Fibroblast of lung (primary cell): ENCODE measurements around the gene DNAJC8. TPM values are rescaled to one million over a fixed set of nuclear protein-coding genes. Genes with fewer than 3 reads are reported as not detected.

ENCODE experiments used
- DNase-seq, 2 donors: peaks; one replicate each; pipeline versions ENCODE4 v3.0.0 to v3.0.0-alpha.2; 2010; ENCODE audit warnings: low read depth in 2 of 2
- H2AFZ ChIP-seq: 2 replicates; pipeline ENCODE4 v1.5.1; 2012; ENCODE audit warnings: low read length, control low read depth, inconsistent platforms
- H3K27ac ChIP-seq: 2 replicates; pipeline ENCODE4 v1.5.1; 2011; ENCODE audit warnings: low read length, control low read depth; ENCODE audit not compliant: insufficient read depth
- H3K27me3 ChIP-seq: 2 replicates; pipeline ENCODE4 v1.5.1; 2011; ENCODE audit warnings: mild to moderate bottlenecking, low read length; ENCODE audit not compliant: control insufficient read depth, insufficient read depth
- H3K36me3 ChIP-seq: 2 replicates; pipeline ENCODE4 v1.5.1; 2011; ENCODE audit warnings: low read length; ENCODE audit not compliant: control insufficient read depth, insufficient read depth
- H3K4me1 ChIP-seq: 2 replicates; pipeline ENCODE4 v1.5.1; 2011; ENCODE audit warnings: low read length; ENCODE audit not compliant: control insufficient read depth, insufficient read depth; ENCODE audit errors: extremely low read depth
- H3K4me2 ChIP-seq: 2 replicates; pipeline ENCODE4 v1.5.1; 2011; ENCODE audit warnings: low read length, control low read depth; ENCODE audit not compliant: insufficient read depth; ENCODE audit errors: extremely low read depth
- H3K4me3 ChIP-seq, 4 experiments: fragments of 200-600 bp in 1 of 4; sonication (generic) in 1 of 4; replicated peaks in 1 of 4; 2 replicates each; pipeline ENCODE4 v1.5.1; 2011 to 2016; ENCODE audit warnings: low read length in 4 of 4, low read depth in 3 of 4, mild to moderate bottlenecking in 3 of 4, control low read depth in 2 of 4, inconsistent platforms in 1 of 4, mixed read lengths in 1 of 4; ENCODE audit not compliant: insufficient read depth in 1 of 4; ENCODE audit errors: control extremely low read depth in 1 of 4
- H3K79me2 ChIP-seq: 2 replicates; pipeline ENCODE4 v1.5.1; 2012; ENCODE audit warnings: mild to moderate bottlenecking, low read length, inconsistent platforms; ENCODE audit not compliant: control insufficient read depth, insufficient read depth
- H3K9ac ChIP-seq: 2 replicates; pipeline ENCODE4 v1.5.1; 2011; ENCODE audit warnings: mild to moderate bottlenecking, low read length, control low read depth; ENCODE audit not compliant: insufficient read depth
- H3K9me3 ChIP-seq: 2 replicates; pipeline ENCODE4 v1.5.1; 2012; ENCODE audit warnings: low read depth, low read length; ENCODE audit not compliant: control insufficient read depth, insufficient read depth
- H4K20me1 ChIP-seq: 2 replicates; pipeline ENCODE4 v1.5.1; 2011; ENCODE audit warnings: low read length; ENCODE audit not compliant: control insufficient read depth, insufficient read depth; ENCODE audit errors: extremely low read depth
- EZH2 ChIP-seq: IDR thresholded peaks from 2 replicates; pipeline ENCODE4 v1.5.1; 2012; ENCODE audit warnings: low read length, control low read depth, mild to moderate bottlenecking; ENCODE audit errors: missing control alignments
- polyA plus RNA-seq, 2 donors: library from polyadenylated mRNA; depleted of rRNA in 1 of 2; stranded (reverse) in 1 of 2; unstranded in 1 of 2; fragments of >200 nt; gene quantifications; 2 replicates each; pipeline ENCODE4 v1.2.1, GENCODE V29; 2011 to 2012; ENCODE audit warnings: missing spikeins in 1 of 2
- total RNA-seq: library from RNA; depleted of rRNA; stranded (reverse); fragments of >200 nt; gene quantifications from 2 replicates; pipeline ENCODE4 v1.2.1, GENCODE V29; 2014
- TF ChIP-seq, protein P1 (sequence below), 2 donors: IDR thresholded peaks in 1 of 2; conservative IDR thresholded peaks in 1 of 2; 1 replicate in 1 of 2; 2 replicates in 1 of 2; pipeline ENCODE4 v1.5.1; 2011 to 2012; ENCODE audit warnings: low read length in 2 of 2, control low read depth in 1 of 2, inconsistent platforms in 1 of 2, low read depth in 1 of 2, mild to moderate bottlenecking in 1 of 2

DNAJC8 gene
- total and polyA plus RNA-seq, 2 donors (not counting 1 experiment from before 2014, with no cell fraction given) = 56.1 to 120 TPM

GRCh38 chr1:28229089-28229488 lies 3.7 kb downstream of the DNAJC8 start:
- DNase-seq = no peak
- H3K36me3 ChIP-seq = peaks cover 9% of the 10 kb centered on the region

GRCh38 chr1:28213315-28213714 lies 19.5 kb downstream of the DNAJC8 start:
- Histone ChIP-seq H3K27me3 (no peaks in the 10 kb centered on the region), H3K9me3 (no peaks in the 10 kb centered on the region), H3K9ac (no peak overlapping the region), H3K4me3 (no peak overlapping the region), H4K20me1 (no peaks in the 10 kb centered on the region), H3K4me2 (no peak overlapping the region), H3K4me1 (no peaks in the 10 kb centered on the region), H3K36me3 (peaks cover 4% of the 10 kb centered on the region), H3K79me2 (no peaks in the 10 kb centered on the region), H2AFZ (no peak overlapping the region), H3K27ac (no peak overlapping the region)
- DNase-seq = no peak
- TF ChIP-seq, protein P1, sequence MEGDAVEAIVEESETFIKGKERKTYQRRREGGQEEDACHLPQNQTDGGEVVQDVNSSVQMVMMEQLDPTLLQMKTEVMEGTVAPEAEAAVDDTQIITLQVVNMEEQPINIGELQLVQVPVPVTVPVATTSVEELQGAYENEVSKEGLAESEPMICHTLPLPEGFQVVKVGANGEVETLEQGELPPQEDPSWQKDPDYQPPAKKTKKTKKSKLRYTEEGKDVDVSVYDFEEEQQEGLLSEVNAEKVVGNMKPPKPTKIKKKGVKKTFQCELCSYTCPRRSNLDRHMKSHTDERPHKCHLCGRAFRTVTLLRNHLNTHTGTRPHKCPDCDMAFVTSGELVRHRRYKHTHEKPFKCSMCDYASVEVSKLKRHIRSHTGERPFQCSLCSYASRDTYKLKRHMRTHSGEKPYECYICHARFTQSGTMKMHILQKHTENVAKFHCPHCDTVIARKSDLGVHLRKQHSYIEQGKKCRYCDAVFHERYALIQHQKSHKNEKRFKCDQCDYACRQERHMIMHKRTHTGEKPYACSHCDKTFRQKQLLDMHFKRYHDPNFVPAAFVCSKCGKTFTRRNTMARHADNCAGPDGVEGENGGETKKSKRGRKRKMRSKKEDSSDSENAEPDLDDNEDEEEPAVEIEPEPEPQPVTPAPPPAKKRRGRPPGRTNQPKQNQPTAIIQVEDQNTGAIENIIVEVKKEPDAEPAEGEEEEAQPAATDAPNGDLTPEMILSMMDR (conservative IDR thresholded peaks at IDR 0.05 in 1 of 2, IDR thresholded peaks at IDR 0.05 in 1 of 2; ENCODE audit: low read depth in 1 of 2, low read length in 2 of 2) = no peak
- no peak for TF ChIP-seq EZH2

More at GRCh38 chr1:28229089-28229488, 3.7 kb downstream of the DNAJC8 start:
- Histone ChIP-seq H2AFZ (no peak overlapping the region), H3K9me3 (no peaks in the 10 kb centered on the region), H3K4me1 (no peaks in the 10 kb centered on the region), H3K4me3 (no peak overlapping the region), H3K4me2 (no peak overlapping the region), H3K27ac (no peak overlapping the region), H4K20me1 (no peaks in the 10 kb centered on the region), H3K9ac (no peak overlapping the region), H3K27me3 (no peaks in the 10 kb centered on the region), H3K79me2 (peaks cover 29% of the 10 kb centered on the region)
- TF ChIP-seq, protein P1 (conservative IDR thresholded peaks at IDR 0.05 in 1 of 2, IDR thresholded peaks at IDR 0.05 in 1 of 2; ENCODE audit: low read depth in 1 of 2, low read length in 2 of 2) = no peak
- no peak for TF ChIP-seq EZH2

DNA sequence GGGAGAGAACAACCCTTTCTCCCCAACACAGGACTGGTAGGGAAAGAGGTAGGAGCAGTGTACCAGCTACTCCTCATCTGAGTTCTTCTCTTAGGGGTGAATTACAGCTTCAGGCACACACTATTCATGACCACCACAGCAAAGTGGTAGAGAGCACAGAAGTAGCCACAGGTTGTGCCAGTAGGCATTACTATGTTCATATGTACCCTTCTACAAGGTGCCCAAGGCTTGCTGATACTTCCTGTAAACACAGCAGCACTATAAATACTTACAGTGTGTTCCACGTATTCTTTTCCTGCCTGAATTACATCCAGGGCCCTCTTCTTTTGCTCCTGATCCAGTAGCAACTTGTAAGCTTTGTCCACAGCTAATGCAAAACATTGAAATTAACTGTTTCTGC lies 23.1 kb downstream of the DNAJC8 start:
- Histone ChIP-seq H3K27ac (no peak overlapping the region), H3K9ac (no peak overlapping the region), H2AFZ (no peak overlapping the region), H4K20me1 (no peaks in the 10 kb centered on the region), H3K79me2 (no peaks in the 10 kb centered on the region), H3K4me3 (no peak overlapping the region), H3K4me2 (no peak overlapping the region), H3K27me3 (no peaks in the 10 kb centered on the region), H3K9me3 (no peaks in the 10 kb centered on the region), H3K36me3 (peaks cover 4% of the 10 kb centered on the region), H3K4me1 (no peaks in the 10 kb centered on the region)
- TF ChIP-seq, protein P1 (conservative IDR thresholded peaks at IDR 0.05 in 1 of 2, IDR thresholded peaks at IDR 0.05 in 1 of 2; ENCODE audit: low read depth in 1 of 2, low read length in 2 of 2) = no peak
- no peak for TF ChIP-seq EZH2
- no peak for DNase-seq
